Uterus (tissue), 2 donors: ENCODE measurements around the gene KLRF1.

Experiments used
- CTCF ChIP-seq, 4 experiments: fragments of 200-600 bp in 2 of 4; fragments of 450-650 bp in 2 of 4; sonication (generic) in 2 of 4; IDR thresholded peaks; one replicate each; pipeline ENCODE4 v1.5.1; 2016 to 2019; ENCODE audit warnings: antibody characterized with exemption in 4 of 4, mild to moderate bottlenecking in 2 of 4, moderate library complexity in 1 of 4
- POLR2A ChIP-seq, 2 donors: fragments of 450-650 bp; IDR thresholded peaks; one replicate each; pipeline ENCODE4 v1.6.1; 2016; ENCODE audit warnings: antibody characterized with exemption in 2 of 2, mild to moderate bottlenecking in 1 of 2, moderate library complexity in 1 of 2

- TF ChIP-seq CTCF (IDR thresholded peaks at IDR 0.05) (no peak), POLR2A (IDR thresholded peaks at IDR 0.05) (no peak)
These were observed 45.5 kb downstream of the KLRF1 start for GRCh38 chr12:9872742-9873141.
